ENCODE measurements around the gene ZCCHC24. TPM values are rescaled to one million over a fixed set of nuclear protein-coding genes. Genes with fewer than 3 reads are reported as not detected.

The ZCCHC24 gene
- total RNA-seq, 1 donor from 2014 or later: 57.0 TPM

GRCh38 chr10:79475877-79476276 lies 30.5 kb upstream of the ZCCHC24 start:
- intact Hi-C loops (cut with DNase I): no loop called here
- H3K27me3 ChIP-seq: no peaks in the 10 kb centered on the region
- no peak overlapping the region for H3K4me3 ChIP-seq
- H3K36me3 ChIP-seq: no peaks in the 10 kb centered on the region
- no peak overlapping the region for H3K27ac ChIP-seq
- no peaks in the 10 kb centered on the region for H3K9me3 ChIP-seq
- TF ChIP-seq POLR2A (IDR thresholded peaks at IDR 0.05) (no peak), POLR2AphosphoS5 (IDR thresholded peaks at IDR 0.05; ENCODE audit: insufficient read depth in 1 of 2, low read depth in 1 of 2) (no peak)
- TF ChIP-seq, protein P1, sequence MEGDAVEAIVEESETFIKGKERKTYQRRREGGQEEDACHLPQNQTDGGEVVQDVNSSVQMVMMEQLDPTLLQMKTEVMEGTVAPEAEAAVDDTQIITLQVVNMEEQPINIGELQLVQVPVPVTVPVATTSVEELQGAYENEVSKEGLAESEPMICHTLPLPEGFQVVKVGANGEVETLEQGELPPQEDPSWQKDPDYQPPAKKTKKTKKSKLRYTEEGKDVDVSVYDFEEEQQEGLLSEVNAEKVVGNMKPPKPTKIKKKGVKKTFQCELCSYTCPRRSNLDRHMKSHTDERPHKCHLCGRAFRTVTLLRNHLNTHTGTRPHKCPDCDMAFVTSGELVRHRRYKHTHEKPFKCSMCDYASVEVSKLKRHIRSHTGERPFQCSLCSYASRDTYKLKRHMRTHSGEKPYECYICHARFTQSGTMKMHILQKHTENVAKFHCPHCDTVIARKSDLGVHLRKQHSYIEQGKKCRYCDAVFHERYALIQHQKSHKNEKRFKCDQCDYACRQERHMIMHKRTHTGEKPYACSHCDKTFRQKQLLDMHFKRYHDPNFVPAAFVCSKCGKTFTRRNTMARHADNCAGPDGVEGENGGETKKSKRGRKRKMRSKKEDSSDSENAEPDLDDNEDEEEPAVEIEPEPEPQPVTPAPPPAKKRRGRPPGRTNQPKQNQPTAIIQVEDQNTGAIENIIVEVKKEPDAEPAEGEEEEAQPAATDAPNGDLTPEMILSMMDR (IDR thresholded peaks at IDR 0.05): no peak
- H3K4me1 ChIP-seq: no peaks in the 10 kb centered on the region
- no peak for DNase-seq (ENCODE audit: extremely low spot score in 2 of 2)

GRCh38 chr10:79475119-79475653 lies 29.8 kb upstream of the ZCCHC24 start:
- Histone ChIP-seq H3K27ac (no peak overlapping the region), H3K9me3 (no peaks in the 10 kb centered on the region), H3K36me3 (no peaks in the 10 kb centered on the region), H3K27me3 (no peaks in the 10 kb centered on the region), H3K4me3 (no peak overlapping the region), H3K4me1 (no peaks in the 10 kb centered on the region)
- DNase-seq (ENCODE audit: extremely low spot score in 2 of 2): peak in 1 of 2 donors; percentile 77
- intact Hi-C loops (cut with DNase I): no loop called here
- TF ChIP-seq, protein P1 (IDR thresholded peaks at IDR 0.05): no peak
- TF ChIP-seq POLR2A (IDR thresholded peaks at IDR 0.05): no peak

DNA sequence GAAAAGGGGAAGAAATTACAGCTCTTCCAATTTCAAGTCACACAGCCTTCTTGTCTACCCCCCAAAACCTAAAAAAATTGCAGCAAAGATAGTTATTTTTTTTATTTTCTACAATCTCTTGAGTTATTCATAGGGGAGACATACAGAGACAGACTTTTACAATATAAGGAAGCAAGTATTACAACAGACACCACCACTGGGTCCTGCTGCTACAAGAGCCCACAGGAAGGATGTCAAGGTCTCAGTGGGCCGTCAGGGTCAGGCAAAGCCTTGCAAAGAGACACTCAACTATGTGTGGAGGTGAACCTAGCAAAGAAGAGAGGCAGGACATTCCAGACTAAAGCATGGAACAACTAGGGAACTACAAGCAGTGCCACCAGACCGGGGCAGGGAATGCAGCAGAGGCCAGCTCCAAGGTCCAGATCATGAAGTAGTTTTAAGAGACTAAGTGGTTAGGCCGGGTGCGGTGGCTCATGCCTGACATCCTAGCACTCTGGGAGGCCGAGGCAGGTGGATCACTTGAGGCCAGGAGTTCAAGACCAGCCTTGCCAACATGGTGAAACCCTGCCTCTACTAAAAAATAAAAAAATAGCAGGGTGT lies 28.2 kb upstream of the ZCCHC24 start:
- intact Hi-C loops (cut with DNase I): no loop called here
- Histone ChIP-seq H3K4me1 (no peaks in the 10 kb centered on the region), H3K27me3 (no peaks in the 10 kb centered on the region), H3K4me3 (no peak overlapping the region), H3K27ac (no peak overlapping the region), H3K9me3 (no peaks in the 10 kb centered on the region), H3K36me3 (no peaks in the 10 kb centered on the region)
- peak in 1 of 2 donors; percentile 65 for DNase-seq (ENCODE audit: extremely low spot score in 2 of 2)
- TF ChIP-seq, protein P1 (IDR thresholded peaks at IDR 0.05): no peak
- TF ChIP-seq POLR2A (IDR thresholded peaks at IDR 0.05): no peak

- peak in 1 of 2 donors; percentile 64 for DNase-seq (ENCODE audit: extremely low spot score in 2 of 2)
- intact Hi-C loops (cut with DNase I): no loop called here
- Histone ChIP-seq H3K27me3 (no peaks in the 10 kb centered on the region), H3K4me1 (no peaks in the 10 kb centered on the region), H3K27ac (no peak overlapping the region), H3K9me3 (no peaks in the 10 kb centered on the region), H3K36me3 (no peaks in the 10 kb centered on the region), H3K4me3 (no peak overlapping the region)
- TF ChIP-seq POLR2A (IDR thresholded peaks at IDR 0.05) (no peak), POLR2AphosphoS5 (IDR thresholded peaks at IDR 0.05; ENCODE audit: insufficient read depth in 1 of 2, low read depth in 1 of 2) (no peak)
- TF ChIP-seq, protein P1 (IDR thresholded peaks at IDR 0.05): no peak
Observed at GRCh38 chr10:79472951-79473350, 27.5 kb upstream of the ZCCHC24 start.

GRCh38 chr10:79472449-79472848 lies 27.0 kb upstream of the ZCCHC24 start:
- Histone ChIP-seq H3K27ac (no peak overlapping the region), H3K4me1 (no peaks in the 10 kb centered on the region), H3K36me3 (no peaks in the 10 kb centered on the region), H3K4me3 (no peak overlapping the region), H3K27me3 (no peaks in the 10 kb centered on the region), H3K9me3 (no peaks in the 10 kb centered on the region)
- DNase-seq (ENCODE audit: extremely low spot score in 2 of 2): peak in 1 of 2 donors; percentile 52
- intact Hi-C loops (cut with DNase I): no loop called here
- TF ChIP-seq POLR2A (IDR thresholded peaks at IDR 0.05): no peak
- no peak for TF ChIP-seq POLR2AphosphoS5 (IDR thresholded peaks at IDR 0.05; ENCODE audit: insufficient read depth in 1 of 2, low read depth in 1 of 2)
- TF ChIP-seq, protein P1 (IDR thresholded peaks at IDR 0.05): no peak
